ENCODE data around the gene RXYLT1. TPM values are rescaled to one million over a fixed set of nuclear protein-coding genes. Genes with fewer than 3 reads are reported as not detected.
"Not testable (repeated sequence)": the region's sequence is repeated elsewhere in the genome, so short reads cannot be mapped to it uniquely, and the experiment has no call there.

RXYLT1 gene
- total RNA-seq, 1 donor from 2014 or later, result 16.7 TPM

GRCh38 chr12:63838411-63838810 is 58.7 kb downstream of the RXYLT1 start:
- Histone ChIP-seq H3K27ac (replicated peaks) (no peak overlapping the region), H3K27me3 (ENCODE audit: low read depth) (no peaks in the 10 kb centered on the region), H3K4me1 (peaks cover 5% of the 10 kb centered on the region), H3K36me3 (no peaks in the 10 kb centered on the region), H3K4me3 (no peak overlapping the region), H3K9me3 (replicated peaks) (no peaks in the 10 kb centered on the region)
- intact Hi-C loops (cut with micrococcal nuclease), result loop anchor here (2.0 kb wide), 1 partner anchor 418 kb away; no protein-coding TSS in a partner anchor
- TF ChIP-seq CTCF (IDR thresholded peaks at IDR 0.05; ENCODE audit: borderline replicate concordance), result no peak
- DNase-seq, result no peak

GRCh38 chr12:63841011-63841410 is 61.3 kb downstream of the RXYLT1 start:
- H3K27ac ChIP-seq (replicated peaks), result no peak overlapping the region
- no peak for DNase-seq

GRCh38 chr12:63841571-63841970 is 61.9 kb downstream of the RXYLT1 start:
- no peak for TF ChIP-seq CTCF (IDR thresholded peaks at IDR 0.05; ENCODE audit: borderline replicate concordance)
- H3K36me3 ChIP-seq, result no peaks in the 10 kb centered on the region
- no peaks in the 10 kb centered on the region for H3K27me3 ChIP-seq (ENCODE audit: low read depth)
- no peak for DNase-seq
- no peak overlapping the region for H3K27ac ChIP-seq (replicated peaks)
- H3K9me3 ChIP-seq (replicated peaks), result no peaks in the 10 kb centered on the region
- no peak overlapping the region for H3K4me3 ChIP-seq
- H3K4me1 ChIP-seq, result peaks cover 33% of the 10 kb centered on the region
- intact Hi-C loops (cut with micrococcal nuclease), result loop anchor here (10.0 kb wide), 1 partner anchor 243 kb away; no protein-coding TSS in a partner anchor

More at GRCh38 chr12:63841011-63841410, 61.3 kb downstream of the RXYLT1 start:
- no peak for TF ChIP-seq CTCF (IDR thresholded peaks at IDR 0.05; ENCODE audit: borderline replicate concordance)
- Histone ChIP-seq H3K4me1 (peaks cover 27% of the 10 kb centered on the region), H3K36me3 (no peaks in the 10 kb centered on the region), H3K4me3 (no peak overlapping the region), H3K27me3 (ENCODE audit: low read depth) (no peaks in the 10 kb centered on the region), H3K9me3 (replicated peaks) (no peaks in the 10 kb centered on the region)
- intact Hi-C loops (cut with micrococcal nuclease), result loop anchor here (10.0 kb wide), 1 partner anchor 244 kb away; no protein-coding TSS in a partner anchor

- not testable (repeated sequence) for H3K9me3 ChIP-seq (replicated peaks)
- peak overlapping the region; percentile 95 for H3K27ac ChIP-seq (replicated peaks)
Observed at GRCh38 chr12:63842750-63843149, 63.0 kb downstream of the RXYLT1 start.

GRCh38 chr12:63843254-63843720 is 63.6 kb downstream of the RXYLT1 start:
- intact Hi-C loops (cut with micrococcal nuclease), result loop anchor here (10.0 kb wide), 1 partner anchor 242 kb away; no protein-coding TSS in a partner anchor
- Histone ChIP-seq H3K4me1 (peaks cover 36% of the 10 kb centered on the region), H3K27ac (replicated peaks) (peak overlapping the region; percentile 95), H3K36me3 (no peaks in the 10 kb centered on the region), H3K27me3 (ENCODE audit: low read depth) (no peaks in the 10 kb centered on the region), H3K4me3 (peak overlapping the region; percentile 93), H3K9me3 (replicated peaks) (no peaks in the 10 kb centered on the region)
- no peak for TF ChIP-seq CTCF (IDR thresholded peaks at IDR 0.05; ENCODE audit: borderline replicate concordance)
- DNase-seq, result no peak

More at GRCh38 chr12:63842750-63843149, 63.0 kb downstream of the RXYLT1 start:
- H3K36me3 ChIP-seq; H3K27me3 ChIP-seq (ENCODE audit: low read depth); DNase-seq: not testable (repeated sequence)
- Histone ChIP-seq H3K4me3 (peak overlapping the region; percentile 93), H3K4me1 (peaks cover 36% of the 10 kb centered on the region)
- intact Hi-C loops (cut with micrococcal nuclease), result loop anchor here (10.0 kb wide), 1 partner anchor 242 kb away; no protein-coding TSS in a partner anchor

- intact Hi-C loops (cut with micrococcal nuclease), result loop anchor here (2.0 to 10.0 kb wide), 2 partner anchors 241 to 337 kb away; no protein-coding TSS in a partner anchor
- H3K36me3 ChIP-seq, result no peaks in the 10 kb centered on the region
- no peaks in the 10 kb centered on the region for H3K27me3 ChIP-seq (ENCODE audit: low read depth)
- peak; percentile 90 for DNase-seq
- peaks cover 36% of the 10 kb centered on the region for H3K4me1 ChIP-seq
- H3K4me3 ChIP-seq, result peak overlapping the region; percentile 93
- peak overlapping the region; percentile 95 for H3K27ac ChIP-seq (replicated peaks)
- no peaks in the 10 kb centered on the region for H3K9me3 ChIP-seq (replicated peaks)
- TF ChIP-seq CTCF (IDR thresholded peaks at IDR 0.05; ENCODE audit: borderline replicate concordance), result peak; percentile 93
Observed at GRCh38 chr12:63843721-63844390, 64.1 kb downstream of the RXYLT1 start.
